Transverse colon (tissue), 4 donors: Measurements from ENCODE around the gene NXPE3. TPM values are rescaled to one million over a fixed set of nuclear protein-coding genes. Genes with fewer than 3 reads are reported as not detected.

Experiments used
- DNase-seq: peaks from one replicate; pipeline ENCODE4 v3.0.0-alpha.2; 2019
- H3K27ac ChIP-seq, 4 donors: fragments of 200-600 bp; sonication (generic); 2 replicates each; pipeline ENCODE4 v1.5.1; 2016 to 2018; ENCODE audit warnings: inconsistent platforms in 4 of 4
- H3K27me3 ChIP-seq: fragments of 200-600 bp; sonication (generic); 2 replicates; pipeline ENCODE4 v1.5.1; 2017; ENCODE audit warnings: inconsistent platforms
- H3K36me3 ChIP-seq, 4 donors: fragments of 200-600 bp; sonication (generic); 2 replicates each; pipeline ENCODE4 v1.5.1; 2017 to 2019; ENCODE audit warnings: inconsistent platforms in 4 of 4
- H3K4me1 ChIP-seq, 4 donors: fragments of 200-600 bp; sonication (generic); 2 replicates each; pipeline ENCODE4 v1.5.1; 2017 to 2020; ENCODE audit warnings: inconsistent platforms in 4 of 4
- H3K4me3 ChIP-seq, 4 donors: fragments of 200-600 bp; sonication (generic); 1 replicate in 1 of 4; 2 replicates in 3 of 4; pipeline versions ENCODE4 v1.5.1 to v1.6.1; 2017 to 2019; ENCODE audit warnings: inconsistent platforms in 4 of 4
- H3K9me3 ChIP-seq, 2 donors: fragments of 200-600 bp; sonication (generic); 2 replicates each; pipeline ENCODE4 v1.5.1; 2017 to 2019; ENCODE audit warnings: inconsistent platforms in 2 of 2
- EP300 ChIP-seq: sonication (generic); formaldehyde crosslinking; IDR thresholded peaks from one replicate; pipeline ENCODE4 v1.6.1; 2017; ENCODE audit warnings: antibody characterized with exemption, low read depth
- POLR2A ChIP-seq: fragments of 450-650 bp; IDR thresholded peaks from one replicate; pipeline ENCODE4 v1.6.1; 2016; ENCODE audit warnings: antibody characterized with exemption, mild to moderate bottlenecking, moderate library complexity
- POLR2AphosphoS5 ChIP-seq, 3 donors: sonication (generic); formaldehyde crosslinking; IDR thresholded peaks; one replicate each; pipeline ENCODE4 v1.6.1; 2016; ENCODE audit warnings: antibody characterized with exemption in 3 of 3
- WGBS, 2 donors: methylation state at CpG; one replicate each; pipeline ENCODE4 v1.1.5; 2018; ENCODE audit warnings: low coverage in 1 of 2; 5-methylcytosine and 5-hydroxymethylcytosine counted together
- in situ Hi-C, 4 donors: fragments of 200-750 bp; cut with MboI; loops; one replicate each; pipeline versions ENCODE4 v1.15.0 to v1.15.1; 2017; ENCODE audit warnings: low sequenced_read_pairs in 3 of 4, low pct_ligation_motif_present in 1 of 4, low pct_unique_long_range_greater_than_20kb in 1 of 4
- intact Hi-C: fragments of 100-400 bp; cut with DNase I; formaldehyde crosslinking; loops from one replicate; pipeline ENCODE4 v1.15.1; 2023; ENCODE audit warnings: low total_unique reads
- total RNA-seq, 4 donors: library from RNA; depleted of rRNA; stranded (reverse); fragments of >200 nt; gene quantifications; one replicate each; pipeline ENCODE4 v1.1.0, GENCODE V29; 2016
- TF ChIP-seq, protein P1 (sequence below), 5 experiments: fragments of 200-600 bp in 3 of 5; fragments of 450-650 bp in 2 of 5; sonication (generic) in 3 of 5; IDR thresholded peaks; 1 replicate in 2 of 5; 2 replicates in 3 of 5; pipeline ENCODE4 v1.5.1; 2016 to 2017; ENCODE audit warnings: antibody characterized with exemption in 5 of 5, inconsistent platforms in 3 of 5, mild to moderate bottlenecking in 2 of 5, moderate library complexity in 1 of 5

Gene NXPE3
- total RNA-seq, 4 donors from 2014 or later = 2.2 to 8.1 (median 2.9) TPM

- intact Hi-C loops (no loop called here), in situ Hi-C loops (loop anchor here in 1 of 4 donors (10.0 to 25.0 kb wide), 2 partner anchors 408 to 721 kb away; no protein-coding TSS in a partner anchor)
- Histone ChIP-seq H3K9me3 (no peaks in the 10 kb centered on the region), H3K27me3 (no peaks in the 10 kb centered on the region), H3K36me3 (no peaks in the 10 kb centered on the region), H3K27ac (no peak overlapping the region), H3K4me1 (peaks cover 0 to 19% (median 7%) of the 10 kb centered on the region in 4 donors), H3K4me3 (no peak overlapping the region)
- 84 to 85% methylated on average over 4 of the region's 4 CpGs for WGBS, 2 donors
- no peak for DNase-seq
- TF ChIP-seq POLR2AphosphoS5 (IDR thresholded peaks at IDR 0.05) = no peak
- TF ChIP-seq POLR2A = no peak
- no peak for TF ChIP-seq EP300
- TF ChIP-seq, protein P1, sequence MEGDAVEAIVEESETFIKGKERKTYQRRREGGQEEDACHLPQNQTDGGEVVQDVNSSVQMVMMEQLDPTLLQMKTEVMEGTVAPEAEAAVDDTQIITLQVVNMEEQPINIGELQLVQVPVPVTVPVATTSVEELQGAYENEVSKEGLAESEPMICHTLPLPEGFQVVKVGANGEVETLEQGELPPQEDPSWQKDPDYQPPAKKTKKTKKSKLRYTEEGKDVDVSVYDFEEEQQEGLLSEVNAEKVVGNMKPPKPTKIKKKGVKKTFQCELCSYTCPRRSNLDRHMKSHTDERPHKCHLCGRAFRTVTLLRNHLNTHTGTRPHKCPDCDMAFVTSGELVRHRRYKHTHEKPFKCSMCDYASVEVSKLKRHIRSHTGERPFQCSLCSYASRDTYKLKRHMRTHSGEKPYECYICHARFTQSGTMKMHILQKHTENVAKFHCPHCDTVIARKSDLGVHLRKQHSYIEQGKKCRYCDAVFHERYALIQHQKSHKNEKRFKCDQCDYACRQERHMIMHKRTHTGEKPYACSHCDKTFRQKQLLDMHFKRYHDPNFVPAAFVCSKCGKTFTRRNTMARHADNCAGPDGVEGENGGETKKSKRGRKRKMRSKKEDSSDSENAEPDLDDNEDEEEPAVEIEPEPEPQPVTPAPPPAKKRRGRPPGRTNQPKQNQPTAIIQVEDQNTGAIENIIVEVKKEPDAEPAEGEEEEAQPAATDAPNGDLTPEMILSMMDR (IDR thresholded peaks at IDR 0.05) = no peak
Measured at GRCh38 chr3:101816215-101817149, 37.5 kb downstream of the NXPE3 start.

- H3K4me3 ChIP-seq = no peak overlapping the region
- H3K27ac ChIP-seq = no peak overlapping the region
- no peaks in the 10 kb centered on the region for H3K36me3 ChIP-seq
- intact Hi-C loops = no loop called here
- DNase-seq = no peak
- no peaks in the 10 kb centered on the region for H3K27me3 ChIP-seq
- 92 to 100% methylated on average over 5 of the region's 5 CpGs for WGBS, 2 donors
- in situ Hi-C loops = loop anchor here in 1 of 4 donors (10.0 to 25.0 kb wide), 2 partner anchors 407 to 719 kb away; no protein-coding TSS in a partner anchor
- no peaks in the 10 kb centered on the region for H3K9me3 ChIP-seq
- H3K4me1 ChIP-seq = peaks cover 0 to 19% (median 7%) of the 10 kb centered on the region in 4 donors
- TF ChIP-seq, protein P1 (IDR thresholded peaks at IDR 0.05) = no peak
- TF ChIP-seq EP300 (no peak), POLR2AphosphoS5 (IDR thresholded peaks at IDR 0.05) (no peak), POLR2A (no peak)
Measured at GRCh38 chr3:101817992-101818391, 39.0 kb downstream of the NXPE3 start.

GRCh38 chr3:101819649-101820206 is 40.7 kb downstream of the NXPE3 start:
- in situ Hi-C loops = loop anchor here in 1 of 4 donors (10.0 to 25.0 kb wide), 2 partner anchors 405 to 718 kb away; no protein-coding TSS in a partner anchor
- Histone ChIP-seq H3K9me3 (no peaks in the 10 kb centered on the region), H3K4me3 (no peak overlapping the region), H3K4me1 (peaks cover 0 to 4% (median under 1%) of the 10 kb centered on the region in 4 donors), H3K27me3 (no peaks in the 10 kb centered on the region), H3K36me3 (no peaks in the 10 kb centered on the region), H3K27ac (no peak overlapping the region)
- TF ChIP-seq, protein P1 (IDR thresholded peaks at IDR 0.05) = no peak
- no peak for TF ChIP-seq EP300
- no peak for TF ChIP-seq POLR2AphosphoS5 (IDR thresholded peaks at IDR 0.05)
- no peak for TF ChIP-seq POLR2A
- intact Hi-C loops = no loop called here
- 78 to 83% methylated on average over 2 of the region's 2 CpGs for WGBS, 2 donors
- no peak for DNase-seq

DNA sequence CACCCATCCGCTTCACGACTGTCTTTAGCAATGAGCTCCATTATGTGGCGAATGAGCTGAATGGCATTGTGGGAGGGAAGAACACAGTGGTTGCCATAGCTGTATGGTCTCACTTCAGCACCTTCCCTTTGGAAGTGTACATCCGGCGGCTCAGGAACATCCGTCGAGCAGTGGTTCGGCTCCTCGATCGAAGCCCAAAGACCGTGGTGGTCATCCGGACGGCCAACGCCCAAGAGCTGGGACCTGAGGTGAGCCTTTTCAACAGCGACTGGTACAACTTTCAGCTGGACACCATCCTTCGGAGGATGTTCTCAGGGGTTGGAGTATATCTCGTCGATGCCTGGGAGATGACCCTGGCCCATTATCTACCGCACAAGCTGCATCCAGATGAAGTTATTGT is 42.5 kb downstream of the NXPE3 start:
- DNase-seq = no peak
- TF ChIP-seq EP300 (no peak), POLR2AphosphoS5 (IDR thresholded peaks at IDR 0.05) (no peak)
- TF ChIP-seq, protein P1 (IDR thresholded peaks at IDR 0.05) = no peak
- peaks cover 6 to 8% (median 6%) of the 10 kb centered on the region in 4 donors for H3K4me1 ChIP-seq
- no peak overlapping the region for H3K4me3 ChIP-seq
- no peaks in the 10 kb centered on the region for H3K9me3 ChIP-seq
- WGBS, 2 donors = 96% methylated on average over 19 of the region's 19 CpGs; no CpG with 5 or more reads in 1 of the 2 donors
- H3K27me3 ChIP-seq = no peaks in the 10 kb centered on the region
- in situ Hi-C loops = loop anchor here in 1 of 4 donors (25.0 kb wide), 1 partner anchor 716 kb away; no protein-coding TSS in a partner anchor
- no peaks in the 10 kb centered on the region for H3K36me3 ChIP-seq
- no peak overlapping the region for H3K27ac ChIP-seq
- intact Hi-C loops = no loop called here
